Gastroesophageal sphincter (tissue), 4 donors: ENCODE results near the gene RAB9B. TPM values are rescaled to one million over a fixed set of nuclear protein-coding genes. Genes with fewer than 3 reads are reported as not detected.
A peak's percentile ranks its signal among the peaks of the same experiment; 100 is the strongest.

Experiments
- ATAC-seq: fragments of 150-250 bp; one replicate; pipeline ENCODE4 v1.9.1; 2016; ENCODE audit warnings: mild to moderate bottlenecking, moderate library complexity
- H3K27ac ChIP-seq, 4 donors: fragments of 200-600 bp; sonication (generic) in 3 of 4; 1 replicate in 3 of 4; 2 replicates in 1 of 4; pipeline ENCODE4 v1.5.1; 2016 to 2019
- H3K27me3 ChIP-seq: fragments of 200-600 bp; sonication (generic); one replicate; pipeline ENCODE4 v1.5.1; 2019
- H3K36me3 ChIP-seq, 2 donors: fragments of 200-600 bp; sonication (generic); one replicate each; pipeline ENCODE4 v1.5.1; 2019; ENCODE audit warnings: control low read depth in 1 of 2
- H3K4me1 ChIP-seq, 3 donors: fragments of 200-600 bp; sonication (generic); 1 replicate in 2 of 3; 2 replicates in 1 of 3; pipeline ENCODE4 v1.5.1; 2016 to 2019; ENCODE audit warnings: control low read depth in 2 of 3
- H3K4me3 ChIP-seq, 2 donors: fragments of 200-600 bp; sonication (generic); one replicate each; pipeline ENCODE4 v1.5.1; 2019; ENCODE audit warnings: mild to moderate bottlenecking in 1 of 2, moderate library complexity in 1 of 2
- H3K9me3 ChIP-seq, 3 donors: fragments of 200-600 bp; sonication (generic); one replicate each; pipeline ENCODE4 v1.5.1; 2017 to 2019; ENCODE audit warnings: control low read depth in 2 of 3
- EP300 ChIP-seq: sonication (generic); formaldehyde crosslinking; IDR thresholded peaks from one replicate; pipeline ENCODE4 v1.6.1; 2017; ENCODE audit warnings: antibody characterized with exemption, mild to moderate bottlenecking
- POLR2A ChIP-seq, 2 donors: fragments of 450-650 bp; IDR thresholded peaks; one replicate each; pipeline ENCODE4 v1.6.1; 2017; ENCODE audit warnings: antibody characterized with exemption in 2 of 2, mild to moderate bottlenecking in 2 of 2, moderate library complexity in 1 of 2
- POLR2AphosphoS5 ChIP-seq: sonication (generic); formaldehyde crosslinking; IDR thresholded peaks from one replicate; pipeline ENCODE4 v1.6.1; 2017; ENCODE audit warnings: antibody characterized with exemption
- WGBS, 2 donors: methylation state at CpG; one replicate each; pipeline ENCODE4 v1.1.5; 2018; ENCODE audit warnings: low coverage in 1 of 2; 5-methylcytosine and 5-hydroxymethylcytosine counted together
- small RNA-seq, 4 donors: library from RNA; depleted of rRNA; stranded (forward); fragments of <200 nt; gene quantifications; one replicate each; pipeline ENCODE3, GENCODE V24; 2016
- total RNA-seq, 4 donors: library from RNA; depleted of rRNA; stranded (reverse); fragments of >200 nt; gene quantifications; one replicate each; pipeline ENCODE4 v1.1.0, GENCODE V29; 2016
- TF ChIP-seq, protein P1 (sequence below), 4 experiments: fragments of 200-600 bp in 2 of 4; fragments of 450-650 bp in 2 of 4; sonication (generic) in 1 of 4; IDR thresholded peaks; one replicate each; pipeline ENCODE4 v1.5.1; 2017 to 2019; ENCODE audit warnings: antibody characterized with exemption in 4 of 4, mild to moderate bottlenecking in 2 of 4, moderate library complexity in 2 of 4

RAB9B gene
- total RNA-seq, 4 donors from 2014 or later = 9.4 to 25.4 (median 13.0) TPM

DNA sequence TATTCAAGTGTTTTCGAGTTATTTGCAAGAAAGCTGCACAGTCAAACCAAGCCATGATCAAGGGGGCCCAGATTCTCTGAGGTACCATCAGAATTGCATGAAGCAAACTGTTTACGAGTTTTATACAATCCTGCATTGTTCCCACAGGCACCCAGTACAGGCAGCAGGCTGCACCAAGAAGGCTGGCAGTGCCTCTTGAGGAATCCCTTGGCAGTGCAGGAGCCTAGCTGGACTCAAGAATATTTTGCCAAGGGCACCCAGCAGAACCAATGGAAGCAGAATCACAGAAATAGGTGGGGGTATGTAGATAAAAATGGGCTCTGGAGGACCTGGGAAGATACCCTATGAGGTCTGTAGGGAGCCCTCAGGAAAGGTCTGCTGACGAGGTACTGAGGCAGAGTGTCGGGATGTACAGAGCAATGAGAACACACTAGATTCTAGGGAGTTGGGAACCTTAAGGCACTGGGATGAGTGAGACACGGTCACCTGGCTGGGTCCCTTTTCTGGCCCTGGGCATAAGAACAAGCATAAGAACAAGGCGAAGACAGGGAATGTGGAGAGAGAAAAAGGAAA lies 57.9 kb downstream of the RAB9B start:
- Histone ChIP-seq H3K4me1 (peaks cover 0 to 4% (median 0%) of the 10 kb centered on the region in 3 donors), H3K4me3 (no peak overlapping the region), H3K27ac (no peak overlapping the region), H3K9me3 (no peaks in the 10 kb centered on the region), H3K27me3 (no peaks in the 10 kb centered on the region), H3K36me3 (no peaks in the 10 kb centered on the region)
- WGBS, 2 donors = 57 to 82% methylated on average over 1 to 2 of the region's 6 CpGs
- TF ChIP-seq, protein P1, sequence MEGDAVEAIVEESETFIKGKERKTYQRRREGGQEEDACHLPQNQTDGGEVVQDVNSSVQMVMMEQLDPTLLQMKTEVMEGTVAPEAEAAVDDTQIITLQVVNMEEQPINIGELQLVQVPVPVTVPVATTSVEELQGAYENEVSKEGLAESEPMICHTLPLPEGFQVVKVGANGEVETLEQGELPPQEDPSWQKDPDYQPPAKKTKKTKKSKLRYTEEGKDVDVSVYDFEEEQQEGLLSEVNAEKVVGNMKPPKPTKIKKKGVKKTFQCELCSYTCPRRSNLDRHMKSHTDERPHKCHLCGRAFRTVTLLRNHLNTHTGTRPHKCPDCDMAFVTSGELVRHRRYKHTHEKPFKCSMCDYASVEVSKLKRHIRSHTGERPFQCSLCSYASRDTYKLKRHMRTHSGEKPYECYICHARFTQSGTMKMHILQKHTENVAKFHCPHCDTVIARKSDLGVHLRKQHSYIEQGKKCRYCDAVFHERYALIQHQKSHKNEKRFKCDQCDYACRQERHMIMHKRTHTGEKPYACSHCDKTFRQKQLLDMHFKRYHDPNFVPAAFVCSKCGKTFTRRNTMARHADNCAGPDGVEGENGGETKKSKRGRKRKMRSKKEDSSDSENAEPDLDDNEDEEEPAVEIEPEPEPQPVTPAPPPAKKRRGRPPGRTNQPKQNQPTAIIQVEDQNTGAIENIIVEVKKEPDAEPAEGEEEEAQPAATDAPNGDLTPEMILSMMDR (IDR thresholded peaks at IDR 0.05) = peak; percentile 5 to 54 (median 12)
- TF ChIP-seq POLR2A (IDR thresholded peaks at IDR 0.05) = no peak
- no peak for ATAC-seq

DNA sequence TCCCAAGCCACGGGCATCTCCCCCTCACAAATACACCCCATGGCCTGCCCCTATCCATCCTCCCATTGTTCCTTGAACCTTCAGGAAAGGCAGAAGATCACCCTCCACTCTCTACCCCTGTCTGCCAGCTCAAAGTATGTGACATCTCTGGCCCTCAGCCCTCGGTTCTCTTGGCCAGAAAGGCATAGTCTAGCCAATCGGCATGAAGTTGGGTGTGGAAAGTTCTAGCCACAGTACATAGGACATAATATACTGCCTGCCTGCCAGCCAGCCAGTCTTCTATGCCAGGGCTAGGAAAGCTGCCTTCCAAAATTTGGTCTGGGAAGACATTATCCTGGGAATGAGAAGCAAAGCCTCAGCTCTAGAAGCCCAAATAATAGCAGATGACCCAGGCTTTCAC lies 58.6 kb downstream of the RAB9B start:
- H3K4me3 ChIP-seq = no peak overlapping the region
- no peaks in the 10 kb centered on the region for H3K27me3 ChIP-seq
- no peaks in the 10 kb centered on the region for H3K36me3 ChIP-seq
- H3K9me3 ChIP-seq = no peaks in the 10 kb centered on the region
- no peaks in the 10 kb centered on the region for H3K4me1 ChIP-seq
- WGBS, 2 donors = 80% methylated on average over 1 of the region's 3 CpGs; no CpG with 5 or more reads in 1 of the 2 donors
- no peak overlapping the region for H3K27ac ChIP-seq
- TF ChIP-seq POLR2AphosphoS5 (no peak), POLR2A (IDR thresholded peaks at IDR 0.05) (no peak), EP300 (no peak)
- TF ChIP-seq, protein P1 (IDR thresholded peaks at IDR 0.05) = no peak
- ATAC-seq = no peak

Small RNA genes within 50 kb of the gene (small RNA-seq; reads per million reads assigned to genes)
- 0 to 0.27 (median 0) reads per million in 4 donors for gene RNA5SP511

Other genes starting within 250 kb of the RAB9B start
- 100 to 1,000 TPM; 424 to 874 (median 497) TPM for gene TCEAL4, start 246.7 kb downstream of the RAB9B start, total RNA-seq
- gene TCEAL3, start 224.3 kb downstream of the RAB9B start, total RNA-seq = 100 to 1,000 TPM in 3 of 4 donors, 10 to 100 TPM in 1; 99.6 to 257 (median 175) TPM
- 100 to 1,000 TPM; 177 to 424 (median 237) TPM for gene TCEAL1, start 203.3 kb downstream of the RAB9B start, total RNA-seq
- 100 to 1,000 TPM; 338 to 631 (median 467) TPM for gene MORF4L2, start 145.6 kb downstream of the RAB9B start, total RNA-seq
- not detected for gene TMEM31, start 121.3 kb downstream of the RAB9B start, total RNA-seq
- gene PLP1, start 55.4 kb downstream of the RAB9B start, total RNA-seq = 10 to 100 TPM; 20.3 to 51.5 (median 33.0) TPM
- gene TMSB15B, start 130.4 kb upstream of the RAB9B start, total RNA-seq = 1 to 10 TPM in 3 of 4 donors, under 1 TPM in 1; 0.19 to 6.3 (median 1.3) TPM
- gene H2BW1, start 181.5 kb upstream of the RAB9B start, total RNA-seq = not detected
- not detected for gene H2BW2, start 207.7 kb upstream of the RAB9B start, total RNA-seq
- gene TMSB15C, start 244.0 kb upstream of the RAB9B start, total RNA-seq = 1 to 10 TPM; 1.5 to 4.4 (median 2.4) TPM